ENCODE results near the gene WDR48.

The WDR48 gene

DNA sequence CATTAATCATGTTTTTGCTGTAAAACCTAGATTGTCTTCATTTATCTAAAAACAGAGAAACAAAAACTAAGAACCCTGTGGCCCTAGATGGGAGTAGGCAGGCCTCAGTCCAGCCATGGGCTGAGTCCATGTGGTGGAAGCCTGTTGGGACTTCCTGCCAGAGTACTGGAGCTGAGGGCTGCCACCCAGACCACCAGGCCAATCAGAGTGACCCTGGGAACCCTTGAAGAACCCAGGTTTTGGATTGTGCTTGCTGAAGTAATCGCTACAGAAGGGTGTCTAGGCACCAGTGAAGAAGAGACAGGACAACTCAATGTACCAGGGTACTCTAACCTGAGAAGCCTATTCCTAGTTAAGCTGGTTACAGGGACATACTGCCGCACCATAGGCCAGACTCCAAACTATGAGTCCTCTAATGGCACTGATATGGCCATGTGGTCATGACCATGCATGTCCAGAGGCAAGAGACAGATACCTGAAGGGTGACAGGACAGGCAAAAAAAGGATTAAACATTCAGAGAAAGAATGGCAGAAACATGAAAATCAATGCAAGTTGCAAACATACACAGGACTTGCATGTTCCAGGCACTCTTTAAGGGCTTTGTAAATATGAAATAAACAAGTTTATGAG, 88.6 kb downstream of the WDR48 start:
- no peak for DNase-seq (ENCODE audit: low spot score)

- peak; percentile 52 for DNase-seq (ENCODE audit: low spot score)
Measured at GRCh38 chr3:39141171-39141995, 89.6 kb downstream of the WDR48 start.

DNA sequence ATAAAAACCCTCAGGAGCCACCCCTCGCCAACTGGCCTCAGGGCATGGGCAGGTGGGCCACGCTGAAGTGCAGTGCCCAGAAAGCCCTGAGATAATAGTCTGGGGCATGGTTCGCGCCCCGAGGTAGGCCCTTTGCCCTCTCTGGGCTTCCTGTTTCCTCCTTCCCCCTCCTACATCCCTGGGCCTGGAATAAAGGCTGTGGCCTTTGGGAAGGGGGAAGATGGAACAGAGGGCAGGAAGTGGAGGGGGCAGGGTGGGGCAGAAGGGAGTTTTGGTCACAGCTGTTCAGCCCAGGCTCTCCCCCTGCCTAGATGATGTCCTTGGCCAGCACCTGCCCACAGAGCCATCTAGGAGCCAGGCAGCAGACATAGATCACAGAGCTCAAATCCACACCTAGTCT, 90.3 kb downstream of the WDR48 start:
- no peak for DNase-seq (ENCODE audit: low spot score)

GRCh38 chr3:39143051-39143885, 91.5 kb downstream of the WDR48 start:
- no peak for DNase-seq (ENCODE audit: low spot score)

DNA sequence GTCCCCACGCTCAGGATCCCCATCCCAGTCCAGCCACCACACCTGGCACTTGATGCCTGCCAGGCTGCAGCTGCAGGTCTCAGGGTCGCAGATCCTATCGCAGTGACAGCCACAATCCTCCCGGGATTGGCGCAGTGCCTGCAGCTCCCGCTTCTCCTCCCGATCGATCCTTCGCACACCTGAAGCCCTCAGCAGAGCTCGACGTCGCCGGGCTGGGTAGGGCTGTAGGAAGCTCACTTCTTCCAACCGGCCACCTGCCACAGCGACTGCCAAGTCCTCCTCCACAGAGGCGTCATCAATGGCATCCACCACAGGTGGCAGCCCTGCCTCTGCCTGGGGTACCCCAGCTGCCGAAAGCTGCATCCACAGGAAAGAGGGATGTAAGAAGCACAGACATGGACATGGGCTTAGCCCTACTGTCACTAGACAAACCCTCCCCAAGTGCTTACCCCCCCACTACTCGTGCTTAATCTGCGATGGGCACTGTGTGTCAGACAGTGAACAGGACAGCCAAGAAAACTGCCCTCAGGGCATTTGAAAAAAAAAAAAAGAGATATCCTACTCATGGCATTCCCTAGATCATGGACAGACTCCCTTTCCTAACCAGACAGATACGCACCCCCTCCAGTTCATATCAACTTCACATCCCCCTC, 92.4 kb downstream of the WDR48 start:
- no peak for DNase-seq (ENCODE audit: low spot score)

DNA sequence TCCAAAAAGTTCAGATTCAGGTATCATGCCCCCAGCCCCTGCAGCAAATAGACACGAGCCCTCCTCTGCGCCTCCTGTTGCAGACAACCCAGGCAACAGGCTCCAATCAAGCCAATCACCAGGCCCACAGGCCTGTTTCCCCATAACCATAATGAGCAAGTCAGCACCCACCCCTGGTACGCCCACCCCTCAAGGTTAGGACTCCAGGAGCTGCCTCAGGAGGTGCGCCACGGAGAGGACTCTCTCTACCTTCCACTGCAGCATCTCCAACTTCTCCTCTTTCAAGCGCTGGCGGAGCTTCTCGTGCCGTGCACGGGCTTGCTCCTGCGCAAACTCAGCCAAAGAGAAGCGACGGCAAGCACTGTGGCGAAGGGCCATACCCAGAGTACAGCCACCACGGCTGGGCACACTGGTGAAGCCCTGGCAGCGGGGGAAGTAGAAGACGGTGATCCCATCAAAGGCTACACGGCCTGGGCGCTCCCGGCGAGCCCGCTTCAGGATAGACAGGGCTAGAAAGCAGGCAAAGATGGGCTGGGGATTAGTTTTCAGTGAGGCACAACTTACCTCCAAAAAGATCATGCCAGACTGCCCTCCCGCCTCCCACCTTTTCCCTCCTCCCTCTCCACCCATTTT, 93.0 kb downstream of the WDR48 start:
- DNase-seq (ENCODE audit: low spot score): no peak

DNA sequence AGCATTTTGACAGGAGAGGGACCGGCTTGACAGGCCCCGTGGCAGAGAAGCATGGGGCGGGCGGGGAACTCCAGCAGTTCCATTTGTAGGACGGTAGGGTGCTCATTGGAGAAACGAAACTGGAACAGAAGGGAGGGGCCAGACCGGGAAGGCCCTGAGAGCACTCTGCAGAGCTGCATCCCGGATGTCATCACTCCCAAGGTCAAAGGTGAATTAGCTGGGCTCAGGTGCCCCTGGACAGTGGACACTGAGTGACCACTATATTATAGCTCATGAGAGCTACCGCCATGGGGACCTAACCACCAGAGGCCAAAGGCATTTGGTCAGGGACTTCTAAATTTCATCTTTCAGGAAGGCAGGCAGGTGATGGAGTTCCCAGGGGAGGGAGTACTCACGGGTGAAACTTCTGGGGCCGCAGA, 94.3 kb downstream of the WDR48 start:
- no peak for DNase-seq (ENCODE audit: low spot score)
